Esophagus muscularis mucosa (tissue), 4 donors: ENCODE measurements around the gene RNPS1.

Source experiments
- CTCF ChIP-seq, 3 experiments: fragments of 200-600 bp in 2 of 3; fragments of 450-650 bp in 1 of 3; sonication (generic) in 2 of 3; IDR thresholded peaks; one replicate each; pipeline ENCODE4 v1.5.1; 2017 to 2019; ENCODE audit warnings: antibody characterized with exemption in 3 of 3, mild to moderate bottlenecking in 2 of 3, moderate library complexity in 1 of 3
- EP300 ChIP-seq: sonication (generic); formaldehyde crosslinking; IDR thresholded peaks from one replicate; pipeline ENCODE4 v1.6.1; 2017; ENCODE audit warnings: antibody characterized with exemption
- POLR2A ChIP-seq: fragments of 450-650 bp; IDR thresholded peaks from one replicate; pipeline ENCODE4 v1.6.1; 2017; ENCODE audit warnings: antibody characterized with exemption, moderate library complexity, mild to moderate bottlenecking, low read depth
- POLR2AphosphoS5 ChIP-seq, 2 donors: sonication (generic); formaldehyde crosslinking; IDR thresholded peaks; one replicate each; pipeline ENCODE4 v1.6.1; 2017; ENCODE audit warnings: antibody characterized with exemption in 2 of 2

GRCh38 chr16:2204416-2205103, 63.4 kb downstream of the RNPS1 start:
- TF ChIP-seq CTCF (IDR thresholded peaks at IDR 0.05) (no peak), EP300 (no peak), POLR2A (no peak), POLR2AphosphoS5 (IDR thresholded peaks at IDR 0.05) (no peak)
